Endometrium (tissue), 2 donors: ENCODE results near the gene STAC3.

Source experiments
- FAIRE-seq: peaks from 2 replicates; lab custom pipeline; 2012; peaks lifted over from hg19 to GRCh38; lab: Jason Lieb, UNC
- donor health status: control.
- donor health status: control.

STAC3 gene

DNA sequence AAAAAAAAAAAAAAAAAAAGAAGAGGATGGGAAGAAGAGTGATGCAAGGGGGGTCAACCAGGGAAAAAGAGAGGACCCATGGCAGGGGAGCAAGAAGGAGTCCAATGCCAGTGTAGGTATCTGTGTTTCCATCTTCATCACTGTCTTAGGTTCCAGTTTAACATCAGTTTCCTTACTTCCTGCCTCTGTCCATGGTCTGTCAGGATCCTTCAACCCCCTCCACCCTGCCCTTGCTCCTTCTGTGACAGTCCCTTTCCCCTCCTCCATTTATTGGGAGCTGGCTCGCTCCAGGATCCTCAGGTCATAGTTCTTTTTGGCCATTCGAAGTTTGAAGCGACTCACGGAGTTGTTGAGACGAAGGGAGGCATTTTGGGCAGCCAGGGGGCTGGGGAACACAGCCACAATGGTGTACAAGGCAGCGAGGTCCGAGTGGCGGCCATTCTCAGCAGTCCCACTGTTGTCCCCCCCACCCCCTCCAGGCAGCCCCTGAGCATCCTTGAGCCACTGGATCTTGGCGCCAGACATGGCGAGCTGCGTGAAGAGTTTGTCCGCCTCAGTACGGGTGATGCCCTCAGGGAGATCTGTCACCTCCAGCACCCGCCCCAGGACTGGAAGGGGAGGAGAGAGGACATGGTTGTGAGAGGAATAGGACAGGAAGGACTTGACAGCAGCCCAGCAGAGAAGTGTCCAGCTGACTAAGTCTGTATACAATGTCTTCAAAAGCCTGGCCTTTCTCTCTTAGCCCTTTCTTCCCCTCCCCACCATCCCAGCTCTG lies 3.7 kb upstream of the STAC3 start:
- FAIRE-seq = no peak

DNA sequence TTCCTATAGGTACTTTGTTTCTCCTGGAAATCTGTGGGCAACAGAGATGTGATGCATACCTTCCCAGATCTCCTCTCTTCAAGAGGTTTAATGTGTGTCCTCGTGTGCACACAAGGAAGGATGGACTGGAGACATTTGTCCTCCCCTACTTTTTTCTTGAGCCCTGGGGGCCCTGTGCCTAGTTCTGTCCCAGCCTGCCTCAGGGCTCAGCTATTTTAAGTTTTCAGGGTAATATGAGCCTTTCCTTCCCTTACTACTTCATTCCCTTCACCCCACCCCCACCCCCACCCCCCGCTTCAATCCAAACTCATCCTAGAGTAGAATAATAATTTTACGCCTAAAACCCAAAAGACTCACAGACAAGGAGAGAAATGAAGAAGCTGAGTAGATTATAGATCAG lies 446 bp downstream of the STAC3 start:
- no peak for FAIRE-seq

DNA sequence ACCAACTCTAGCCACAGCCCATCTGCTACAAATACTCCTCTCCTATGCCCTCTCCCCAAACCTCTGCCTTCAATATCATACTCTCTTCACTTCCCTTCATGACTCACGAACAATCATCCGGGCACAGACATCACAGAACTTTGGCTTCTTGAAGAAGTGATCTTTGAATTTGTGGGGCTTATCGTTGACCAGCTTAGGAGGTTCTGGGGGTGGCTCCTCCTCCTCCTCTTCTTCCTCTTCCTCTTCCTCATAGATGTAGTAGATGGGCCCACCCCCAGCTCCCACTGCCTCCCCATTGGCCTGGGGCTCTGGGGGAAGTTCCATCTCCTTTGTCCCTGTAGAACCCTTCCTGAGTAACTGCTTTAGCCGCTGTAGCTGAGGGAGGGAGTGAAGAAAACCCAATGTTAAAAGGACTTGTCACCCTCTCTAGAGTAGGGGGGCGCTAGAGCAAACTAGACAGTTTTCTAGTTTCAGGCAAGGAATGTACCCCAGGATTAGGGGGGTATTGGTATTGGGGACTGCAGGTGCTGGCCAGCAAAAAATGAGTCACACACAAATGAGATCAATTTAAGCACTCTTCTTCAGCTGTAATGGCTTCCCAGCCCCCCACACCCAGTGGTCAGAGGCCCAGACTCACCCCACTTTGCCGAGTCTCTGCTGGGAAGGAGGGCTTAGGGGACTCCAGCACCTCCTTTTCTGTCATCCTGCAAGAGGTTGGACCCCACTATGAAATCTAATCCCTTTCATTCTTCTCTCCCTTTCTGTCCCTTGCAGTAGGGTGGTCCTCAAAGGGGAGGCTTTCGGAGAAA lies 1.8 kb downstream of the STAC3 start:
- no peak for FAIRE-seq

DNA sequence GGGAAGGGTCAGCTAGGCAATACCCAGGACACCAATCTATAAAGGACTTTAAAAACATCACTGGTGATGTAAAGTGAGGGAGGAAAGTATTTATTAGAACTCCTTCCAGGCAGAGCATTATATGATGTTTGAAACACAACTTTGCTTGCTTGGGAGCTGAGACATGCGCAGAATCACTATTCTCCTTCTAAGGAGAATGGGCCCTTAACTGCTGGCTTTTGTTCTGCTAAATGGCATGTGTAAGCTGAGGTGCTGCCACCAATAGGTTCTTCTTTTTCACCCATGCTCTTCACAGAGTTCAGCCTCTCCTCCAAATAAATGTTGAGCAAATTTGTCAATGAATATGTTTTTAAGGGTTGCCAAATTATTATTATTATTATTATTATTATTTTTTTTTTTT lies 3.9 kb downstream of the STAC3 start:
- no peak for FAIRE-seq

DNA sequence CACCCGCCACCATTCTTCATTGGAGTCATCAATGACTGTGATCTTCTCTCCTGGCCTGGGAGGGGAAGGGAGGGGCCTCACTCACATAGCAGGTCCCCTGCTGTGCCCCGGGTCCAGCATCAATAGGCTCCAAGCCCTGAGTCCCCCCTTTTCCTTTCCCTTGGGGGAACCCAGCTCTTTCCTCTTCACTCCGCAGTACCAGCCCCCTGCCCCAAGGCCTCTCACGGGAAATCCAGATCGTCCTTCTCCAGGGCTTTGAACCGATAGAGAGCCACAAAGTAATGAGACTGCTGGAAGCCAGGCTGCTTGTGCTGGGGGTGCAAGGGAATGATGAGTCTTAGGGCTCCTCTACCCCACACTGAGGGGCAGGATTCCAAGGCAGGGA lies 6.7 kb downstream of the STAC3 start:
- no peak for FAIRE-seq

DNA sequence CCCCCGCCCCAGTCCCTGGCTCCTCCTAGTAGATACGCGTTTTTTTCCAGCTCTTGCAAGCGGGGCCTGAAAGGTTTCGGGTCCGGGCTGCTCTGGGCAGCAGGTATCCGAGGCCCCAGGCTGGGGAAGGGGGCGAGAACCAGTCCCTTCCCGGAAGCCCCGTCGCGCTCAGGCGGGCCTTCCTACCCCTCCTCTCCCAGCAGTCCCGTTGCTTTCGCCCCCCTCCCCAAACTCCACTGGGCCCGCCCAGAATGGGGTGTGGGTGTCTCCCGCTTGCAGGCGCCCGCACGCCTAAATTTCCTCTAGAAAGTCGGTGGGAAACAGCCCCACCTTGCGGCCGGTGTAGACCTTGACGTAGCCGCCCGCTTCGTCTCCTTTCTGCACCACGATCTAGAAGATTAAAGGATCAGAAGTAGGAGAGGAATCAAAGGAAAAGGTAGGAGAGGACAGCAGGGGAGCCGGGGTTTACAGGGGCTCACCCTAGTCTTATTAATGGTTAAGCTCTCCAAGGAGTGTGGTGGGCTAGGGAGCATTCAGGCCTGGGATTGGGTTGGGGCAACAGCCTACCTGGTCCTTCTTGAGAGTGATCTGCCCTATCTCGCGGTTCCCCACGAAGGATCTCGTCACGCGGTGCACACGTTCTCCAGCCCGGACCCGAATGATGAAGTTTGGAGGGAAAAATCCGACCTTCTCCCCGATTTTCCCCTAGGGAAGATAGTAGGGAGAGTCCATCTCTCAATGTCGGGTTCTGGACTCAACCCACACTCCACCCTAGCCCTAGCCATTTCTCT lies 7.3 kb downstream of the STAC3 start:
- FAIRE-seq = no peak

DNA sequence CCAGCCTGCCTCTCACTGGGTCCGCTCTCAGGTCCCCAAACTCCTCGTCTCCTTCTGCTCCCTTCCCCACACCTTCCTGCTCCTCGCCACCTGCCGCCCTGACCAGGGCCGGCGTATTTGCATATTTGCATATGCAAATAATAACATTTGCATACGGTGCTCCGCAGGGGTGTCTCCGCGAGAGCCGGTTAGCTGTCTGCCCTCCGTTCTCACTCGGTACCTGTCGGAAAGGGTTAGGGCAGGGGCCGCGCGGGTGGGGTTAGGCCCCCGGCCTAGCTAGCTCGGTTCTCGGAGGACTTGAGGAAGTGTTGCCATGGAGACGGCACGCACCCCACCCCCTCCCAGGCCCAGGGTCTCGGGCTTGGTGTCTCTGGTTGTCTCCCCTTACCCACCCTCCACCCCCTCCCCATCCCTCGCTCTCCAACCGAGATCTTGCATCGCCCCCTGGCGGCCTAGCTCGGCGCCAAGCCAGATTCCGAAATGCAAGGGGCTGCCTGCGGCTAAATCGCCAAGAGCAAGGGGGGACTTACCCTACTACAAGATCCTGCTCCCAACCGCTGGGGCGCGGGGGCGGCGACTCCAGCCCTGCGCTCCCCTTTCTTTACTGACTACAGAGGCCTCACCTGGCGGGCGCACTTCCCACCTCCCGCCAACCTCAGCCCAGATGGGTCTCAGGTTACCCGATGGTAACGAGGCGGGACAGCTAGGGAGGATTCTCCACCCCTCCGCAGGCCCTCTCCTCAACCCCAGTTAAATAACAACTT lies 8.1 kb downstream of the STAC3 start:
- FAIRE-seq = no peak

DNA sequence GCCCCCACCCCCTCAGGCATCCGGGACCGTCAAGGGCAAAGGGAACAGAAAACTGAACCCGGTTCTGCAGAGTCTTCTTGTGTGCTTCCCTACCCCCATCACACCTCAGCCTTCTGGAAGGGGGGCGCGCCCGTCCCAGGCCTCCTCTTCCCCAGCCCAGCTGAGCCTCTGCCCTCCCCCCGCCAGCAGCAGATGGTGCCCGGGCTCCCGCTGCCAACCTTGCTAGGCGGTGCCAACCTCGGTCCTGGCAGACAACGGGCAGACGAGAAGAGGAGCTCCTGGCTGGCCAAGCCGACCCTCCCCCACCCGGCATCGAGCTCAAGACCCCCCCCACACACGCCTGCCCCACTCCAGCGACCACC lies 8.7 kb downstream of the STAC3 start:
- FAIRE-seq = no peak

DNA sequence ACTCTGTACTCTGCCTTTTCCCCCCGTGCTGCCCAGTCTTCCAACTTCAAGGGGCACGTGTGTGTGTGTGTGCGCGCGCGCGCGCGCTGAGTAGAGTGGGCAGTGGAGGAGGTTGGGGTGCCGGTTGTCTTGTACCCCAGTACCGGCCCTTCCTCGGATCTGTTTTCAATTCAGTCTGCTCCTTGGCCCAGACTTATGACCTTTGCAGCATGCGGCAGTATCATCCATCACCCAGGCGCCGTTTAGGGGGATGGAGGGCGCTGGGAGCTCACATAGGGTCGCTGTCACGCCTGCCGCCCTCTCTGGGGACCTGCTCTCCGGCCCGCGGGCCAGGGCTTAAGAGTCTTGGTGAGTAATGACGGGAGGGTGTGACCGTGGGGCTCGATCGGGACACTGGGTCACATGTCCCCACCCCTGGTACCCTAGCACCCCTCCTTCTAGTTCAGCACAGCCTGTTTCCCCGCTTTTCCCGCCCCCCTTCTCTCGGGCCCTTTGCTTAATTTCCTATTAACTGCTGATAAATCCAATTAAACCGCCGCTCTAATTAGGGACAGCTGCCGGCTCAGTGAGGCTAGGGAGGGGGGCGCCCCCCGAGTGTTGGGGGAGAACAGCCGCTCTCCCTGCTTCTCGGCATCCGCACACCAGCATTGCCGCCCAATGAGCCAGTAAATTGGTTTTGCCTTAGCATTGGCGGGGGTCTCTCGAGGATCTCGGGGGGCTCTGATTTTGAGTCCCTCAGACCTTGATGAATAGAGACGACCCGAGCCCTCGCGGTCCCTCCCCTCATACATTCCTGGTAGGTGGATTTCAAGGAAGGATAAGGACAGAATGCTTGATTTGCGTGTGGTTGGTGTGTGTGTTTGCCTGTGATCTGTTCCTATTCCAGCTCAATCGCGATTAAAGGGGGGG lies 9.3 kb downstream of the STAC3 start:
- no peak for FAIRE-seq

DNA sequence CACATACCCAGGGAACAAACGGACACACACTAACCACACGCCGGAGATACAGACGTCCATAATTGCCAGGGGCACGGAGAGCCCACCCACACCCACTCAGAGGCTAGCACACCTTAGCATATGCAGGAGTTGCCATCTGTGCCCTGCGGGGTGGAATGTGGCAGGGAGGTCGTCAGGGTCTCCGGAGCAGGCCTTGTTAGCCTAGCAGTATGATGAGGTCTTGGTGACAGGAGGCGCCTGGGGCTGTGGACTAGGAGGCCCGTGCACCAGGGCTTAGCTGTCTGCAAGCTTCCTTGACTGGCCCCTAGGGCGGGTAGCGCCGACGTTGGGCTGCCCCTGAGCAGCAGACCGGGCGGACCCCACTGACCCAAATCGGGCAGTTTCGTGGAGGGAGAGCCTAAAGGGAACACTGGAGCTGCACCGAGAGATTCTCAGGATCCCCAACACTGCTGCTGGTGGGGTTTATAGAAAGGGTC lies 10.0 kb downstream of the STAC3 start:
- FAIRE-seq = no peak

DNA sequence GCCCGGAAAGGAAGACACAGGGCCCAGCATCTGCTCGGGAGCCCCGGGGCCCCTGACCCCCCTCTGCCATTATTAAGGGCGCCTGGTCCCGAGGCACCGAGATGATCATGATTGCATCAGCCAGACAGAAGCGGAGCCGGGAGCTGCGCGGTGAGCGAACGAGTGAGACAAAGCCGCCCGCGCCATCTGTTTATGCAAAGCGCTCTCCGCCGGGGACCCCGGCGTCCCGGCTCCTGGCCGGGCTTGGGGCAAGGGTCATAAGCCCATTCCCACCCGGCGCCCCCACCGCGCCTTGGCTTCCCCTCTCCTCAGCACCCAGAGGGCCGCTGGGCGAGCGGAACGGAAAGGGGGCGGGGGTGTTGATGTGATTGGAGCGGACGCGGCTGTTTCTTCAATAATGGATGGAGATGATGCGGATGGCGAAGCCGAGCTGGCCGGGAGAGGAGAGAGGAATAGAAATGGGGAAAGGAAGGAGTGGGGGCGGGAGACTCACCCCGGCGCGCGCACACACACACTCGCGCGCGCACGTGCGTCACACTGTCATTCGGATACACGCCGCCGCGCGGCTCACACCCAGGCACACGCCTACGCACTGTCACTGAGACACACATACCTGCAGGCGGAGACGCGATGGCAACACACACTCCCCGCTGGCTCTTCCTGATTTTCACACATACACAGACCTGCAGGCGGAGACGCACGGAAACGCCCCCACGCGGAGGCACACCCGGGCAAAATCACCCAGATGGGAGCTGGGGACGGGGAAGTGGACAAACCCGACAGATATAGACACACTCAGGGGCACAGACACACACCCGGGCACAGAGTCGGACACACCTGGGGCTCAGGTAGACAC lies 10.7 kb downstream of the STAC3 start:
- FAIRE-seq = no peak

DNA sequence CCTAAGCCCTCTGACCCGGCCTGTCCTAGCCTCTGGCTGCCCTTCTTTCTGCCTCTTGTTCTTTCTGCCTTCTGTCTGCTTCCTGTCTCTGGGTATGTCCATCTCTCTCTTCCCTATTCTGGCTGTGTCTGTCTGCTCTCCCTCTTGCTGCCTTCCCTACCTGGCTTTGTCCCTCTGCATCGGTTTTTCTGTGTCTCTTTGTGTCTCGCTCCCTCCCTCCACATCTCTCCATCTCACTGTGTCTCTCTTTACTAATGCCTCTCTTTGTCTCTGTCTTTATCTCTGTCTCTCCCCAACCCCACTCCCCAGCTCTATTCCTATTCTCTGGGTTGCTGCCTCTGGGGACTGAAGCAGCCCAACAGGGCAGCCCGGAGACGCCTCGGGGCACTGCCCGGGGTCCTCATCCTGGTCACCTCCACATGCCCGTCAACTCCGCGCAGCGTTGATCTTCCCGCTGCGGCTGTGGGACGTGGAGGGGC lies 11.4 kb downstream of the STAC3 start:
- no peak for FAIRE-seq

DNA sequence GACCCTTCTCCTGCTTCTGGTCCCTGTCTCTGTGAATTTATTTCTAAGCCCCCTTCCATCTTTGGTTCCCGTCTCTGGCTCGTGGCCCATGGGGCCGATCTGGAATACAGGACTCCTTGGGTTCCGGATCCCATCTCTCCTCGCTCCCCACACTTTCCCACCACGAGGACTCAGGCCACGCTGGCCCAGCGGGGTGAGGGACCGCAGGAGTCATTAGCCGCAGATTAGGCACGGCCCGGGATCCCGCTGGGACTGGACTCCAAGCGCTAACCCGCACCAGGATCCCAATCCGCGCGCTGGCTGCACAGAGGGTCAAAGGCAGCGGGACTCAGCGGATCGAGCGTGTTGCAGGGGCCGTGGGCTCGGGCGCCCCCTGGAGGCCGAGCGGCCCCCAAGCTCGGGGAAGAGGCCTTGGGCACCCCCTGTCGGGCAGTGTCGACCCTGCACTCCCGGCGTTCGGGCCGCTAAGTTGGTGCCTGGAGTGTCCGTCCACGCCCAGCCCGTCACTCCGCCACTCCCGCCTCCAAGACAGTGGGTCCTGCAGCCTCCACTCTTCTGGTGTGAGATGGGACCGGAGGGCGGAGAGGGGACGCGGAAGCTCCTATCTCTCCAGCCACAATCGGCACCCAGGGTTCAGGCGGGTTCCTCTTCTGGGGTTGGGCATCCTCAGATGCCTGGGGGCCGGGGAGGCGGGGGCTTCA lies 12.0 kb downstream of the STAC3 start:
- FAIRE-seq = no peak

DNA sequence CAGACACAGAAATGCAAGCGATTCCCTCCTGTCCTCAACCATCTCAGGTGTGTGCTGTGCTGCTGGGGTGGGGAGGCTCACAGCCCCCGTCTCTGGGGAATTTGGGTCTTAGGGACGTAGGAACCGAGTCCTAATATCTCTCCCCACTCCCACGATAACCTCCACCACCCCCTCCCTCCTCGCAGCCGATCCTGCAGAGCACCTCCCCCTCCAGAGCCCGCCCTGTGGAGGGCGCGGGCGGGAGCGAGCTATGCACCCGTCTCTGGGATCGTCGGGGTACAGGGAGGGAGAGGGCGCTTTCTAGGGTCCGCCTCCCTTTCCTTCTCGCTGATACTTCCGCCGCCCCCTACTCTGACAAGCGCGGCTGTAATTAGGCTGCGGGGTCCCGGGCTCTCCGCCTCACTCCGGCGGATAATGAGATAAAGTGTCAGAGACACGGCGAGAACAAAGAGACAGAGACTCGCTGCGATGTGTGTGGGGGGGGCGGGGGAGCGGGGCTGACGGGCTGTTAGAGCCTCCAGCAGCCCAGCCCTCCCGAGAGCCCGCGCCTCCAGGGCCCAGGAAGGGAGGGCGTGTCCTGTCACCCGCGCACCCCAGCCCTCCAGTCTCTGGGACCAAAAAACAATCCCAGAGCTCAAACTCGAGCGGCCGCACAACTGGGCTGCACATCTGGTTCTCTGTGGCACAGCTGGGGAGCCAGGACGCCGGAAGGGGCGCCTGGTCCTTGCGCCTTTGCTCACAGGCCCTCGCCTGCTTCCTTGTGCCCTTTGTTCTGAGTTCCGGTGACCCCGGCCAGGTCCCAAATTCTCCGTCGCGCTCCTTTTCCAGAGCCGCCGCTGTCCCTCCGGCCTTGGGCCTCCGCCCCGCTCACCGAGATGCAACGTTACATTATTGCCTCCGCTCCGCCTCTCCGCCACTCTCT lies 12.8 kb downstream of the STAC3 start:
- no peak for FAIRE-seq

DNA sequence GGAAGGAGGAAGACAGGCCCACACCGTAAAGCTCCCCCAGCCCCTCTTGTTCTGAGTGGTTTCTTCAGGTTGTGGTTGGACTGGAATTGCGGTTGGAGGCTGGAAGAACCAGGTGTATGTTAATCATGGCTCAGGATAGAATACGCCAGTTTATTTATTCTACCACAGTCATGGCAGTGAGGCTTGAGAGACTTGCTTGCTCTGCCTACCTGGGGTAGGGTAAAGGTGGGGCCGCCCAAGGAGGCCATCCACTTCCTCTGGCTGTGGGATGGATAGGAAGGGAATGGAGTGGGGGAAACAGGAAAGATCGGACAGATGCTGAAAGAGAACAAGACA lies 13.4 kb downstream of the STAC3 start:
- FAIRE-seq = no peak

DNA sequence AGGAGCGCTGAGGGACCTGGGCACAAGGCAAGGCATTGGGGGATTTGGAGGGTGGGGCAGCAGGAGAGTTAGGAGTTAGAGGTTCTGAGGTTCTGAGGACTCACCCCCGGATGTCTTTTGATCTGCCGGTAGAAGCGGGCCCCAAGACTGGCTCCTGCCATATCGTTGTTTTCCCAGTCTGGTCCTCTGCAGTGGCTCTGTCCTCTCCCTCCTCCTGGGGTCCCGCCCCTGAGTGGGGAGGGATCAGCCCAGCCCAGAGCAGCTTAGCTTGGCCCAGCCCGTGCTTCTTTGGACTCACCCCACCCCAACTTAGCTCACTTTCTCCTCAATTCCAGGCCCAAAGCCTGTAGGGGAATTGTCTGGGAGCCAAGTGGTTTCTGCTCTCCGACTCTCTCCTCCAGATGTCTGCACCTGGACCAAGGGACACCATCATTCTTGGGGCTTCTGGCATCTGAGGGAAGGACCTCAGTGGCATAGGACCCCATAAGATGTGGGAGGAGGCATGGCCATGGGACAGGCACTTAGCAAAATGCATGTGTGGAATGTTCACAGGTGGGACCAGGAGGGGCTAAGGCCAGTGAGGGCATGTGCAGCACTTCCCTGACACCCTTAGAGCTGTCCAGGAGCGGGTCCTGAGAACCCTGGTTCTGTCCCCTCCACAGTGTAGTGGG lies 13.9 kb downstream of the STAC3 start:
- FAIRE-seq = no peak

DNA sequence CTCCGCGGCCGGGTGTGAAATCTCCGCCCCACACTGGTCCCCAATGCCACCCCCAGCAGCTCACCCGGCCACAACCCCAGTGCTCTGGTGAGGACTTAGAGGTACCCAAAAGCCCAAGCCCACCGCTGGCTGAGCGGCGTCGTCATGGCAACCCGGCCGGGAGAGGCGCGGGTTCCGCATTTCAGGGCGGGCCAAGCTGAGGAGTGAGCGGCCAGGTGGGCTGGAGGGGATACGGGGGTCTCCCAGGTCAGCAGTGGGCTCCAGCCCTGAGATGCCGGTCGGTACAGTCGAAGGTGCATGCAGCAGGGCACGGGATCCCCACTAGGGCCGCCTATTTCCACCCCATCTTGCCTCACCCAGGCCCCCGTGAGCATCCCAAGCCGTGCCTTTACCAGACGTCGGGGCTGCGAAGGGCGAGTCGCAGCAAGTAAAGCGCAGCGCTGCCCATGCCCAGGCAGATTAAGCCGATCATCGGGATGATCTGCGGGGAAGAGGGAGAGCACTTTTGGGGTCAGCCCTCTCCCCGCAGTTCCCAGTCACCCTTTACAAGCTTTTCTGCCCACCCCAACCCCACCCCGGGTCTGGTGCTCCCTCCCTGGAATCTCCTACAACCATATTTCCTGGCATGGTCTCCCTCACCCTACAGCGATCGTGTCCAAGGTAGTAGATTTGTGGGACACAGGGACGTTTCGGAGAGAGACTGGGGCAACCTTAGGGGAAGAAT lies 14.6 kb downstream of the STAC3 start:
- FAIRE-seq = no peak
